ENCODE measurements around the gene LUC7L2. TPM values are rescaled to one million over a fixed set of nuclear protein-coding genes. Genes with fewer than 3 reads are reported as not detected.
"Not testable (repeated sequence)": the region's sequence is repeated elsewhere in the genome, so short reads cannot be mapped to it uniquely, and the experiment has no call there.

The LUC7L2 gene
- total RNA-seq, 1 experiment from 2014 or later: 74.2 TPM

- Mint-ChIP-seq H3K27ac (ENCODE audit: unreplicated experiment) (no peak overlapping the region), H3K36me3 (ENCODE audit: insufficient read depth, unreplicated experiment) (peaks cover 20% of the 10 kb centered on the region), H3K4me1 (ENCODE audit: low read depth, unreplicated experiment) (peaks cover 13% of the 10 kb centered on the region), H3K27me3 (ENCODE audit: insufficient read depth, unreplicated experiment) (no peaks in the 10 kb centered on the region), H3K4me3 (ENCODE audit: unreplicated experiment) (no peak overlapping the region), H3K9me3 (ENCODE audit: unreplicated experiment) (no peaks in the 10 kb centered on the region)
- Histone ChIP-seq H3K4me3 (ENCODE audit: low read depth, low read length) (no peak overlapping the region), H3K27me3 (replicated peaks; ENCODE audit: control insufficient read depth, insufficient read depth, low read length) (no peaks in the 10 kb centered on the region), H3K36me3 (ENCODE audit: control insufficient read depth, insufficient read depth, low read length) (no peaks in the 10 kb centered on the region), H3K9me3 (no peaks in the 10 kb centered on the region), H3K4me1 (0 out of 2 replicates have a peak, but pooled peaks cover 3% of the 10 kb centered on the region)
- intact Hi-C loops (cut with micrococcal nuclease; ENCODE audit: unreplicated experiment): no loop called here
- BruUV-seq (replicated peaks): no TSS peak
- DNase-seq: no peak
- ChIA-PET CTCF (interaction anchor here (0.6 kb wide), 1 partner anchor 61 kb away, joined by 4 read pairs; no protein-coding TSS in a partner anchor), POLR2A (interaction anchor here (0.6 kb wide), 1 partner anchor 881 kb away, joined by 4 read pairs; no protein-coding TSS in a partner anchor)
- TF ChIP-seq, protein P1, sequence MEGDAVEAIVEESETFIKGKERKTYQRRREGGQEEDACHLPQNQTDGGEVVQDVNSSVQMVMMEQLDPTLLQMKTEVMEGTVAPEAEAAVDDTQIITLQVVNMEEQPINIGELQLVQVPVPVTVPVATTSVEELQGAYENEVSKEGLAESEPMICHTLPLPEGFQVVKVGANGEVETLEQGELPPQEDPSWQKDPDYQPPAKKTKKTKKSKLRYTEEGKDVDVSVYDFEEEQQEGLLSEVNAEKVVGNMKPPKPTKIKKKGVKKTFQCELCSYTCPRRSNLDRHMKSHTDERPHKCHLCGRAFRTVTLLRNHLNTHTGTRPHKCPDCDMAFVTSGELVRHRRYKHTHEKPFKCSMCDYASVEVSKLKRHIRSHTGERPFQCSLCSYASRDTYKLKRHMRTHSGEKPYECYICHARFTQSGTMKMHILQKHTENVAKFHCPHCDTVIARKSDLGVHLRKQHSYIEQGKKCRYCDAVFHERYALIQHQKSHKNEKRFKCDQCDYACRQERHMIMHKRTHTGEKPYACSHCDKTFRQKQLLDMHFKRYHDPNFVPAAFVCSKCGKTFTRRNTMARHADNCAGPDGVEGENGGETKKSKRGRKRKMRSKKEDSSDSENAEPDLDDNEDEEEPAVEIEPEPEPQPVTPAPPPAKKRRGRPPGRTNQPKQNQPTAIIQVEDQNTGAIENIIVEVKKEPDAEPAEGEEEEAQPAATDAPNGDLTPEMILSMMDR (IDR thresholded peaks at IDR 0.05; ENCODE audit: insufficient read depth in 1 of 2, low read depth in 1 of 2, low read length in 1 of 2, severe bottlenecking in 1 of 2, unreplicated experiment in 1 of 2): no peak
These were observed 5.0 kb upstream of the LUC7L2 start for GRCh38 chr7:139354729-139355128.

- no peaks in the 10 kb centered on the region for H3K9me3 Mint-ChIP-seq (ENCODE audit: unreplicated experiment)
- no peak overlapping the region for H3K27ac Mint-ChIP-seq (ENCODE audit: unreplicated experiment)
- no peak overlapping the region for H3K4me3 Mint-ChIP-seq (ENCODE audit: unreplicated experiment)
- Histone ChIP-seq H3K4me3 (ENCODE audit: low read depth, low read length) (no peak overlapping the region), H3K9me3 (no peaks in the 10 kb centered on the region), H3K27me3 (replicated peaks; ENCODE audit: control insufficient read depth, insufficient read depth, low read length) (no peaks in the 10 kb centered on the region), H3K4me1 (0 out of 2 replicates have a peak, but pooled peaks cover under 1% of the 10 kb centered on the region), H3K36me3 (ENCODE audit: control insufficient read depth, insufficient read depth, low read length) (no peaks in the 10 kb centered on the region)
- TF ChIP-seq, protein P1 (IDR thresholded peaks at IDR 0.05; ENCODE audit: insufficient read depth in 1 of 2, low read depth in 1 of 2, low read length in 1 of 2, severe bottlenecking in 1 of 2, unreplicated experiment in 1 of 2): no peak
- ChIA-PET CTCF (interaction anchor here (0.6 kb wide), 1 partner anchor 60 kb away, joined by 4 read pairs; no protein-coding TSS in a partner anchor), POLR2A (interaction anchor here (0.6 kb wide), 1 partner anchor 881 kb away, joined by 4 read pairs; no protein-coding TSS in a partner anchor)
- intact Hi-C loops (cut with micrococcal nuclease; ENCODE audit: unreplicated experiment): no loop called here
- peaks cover 26% of the 10 kb centered on the region for H3K36me3 Mint-ChIP-seq (ENCODE audit: insufficient read depth, unreplicated experiment)
- no peaks in the 10 kb centered on the region for H3K27me3 Mint-ChIP-seq (ENCODE audit: insufficient read depth, unreplicated experiment)
- H3K4me1 Mint-ChIP-seq (ENCODE audit: low read depth, unreplicated experiment): peaks cover 10% of the 10 kb centered on the region
- BruUV-seq (replicated peaks): no TSS peak
- DNase-seq: no peak
These were observed 4.4 kb upstream of the LUC7L2 start for GRCh38 chr7:139355320-139355719.

- H3K4me3 Mint-ChIP-seq (ENCODE audit: unreplicated experiment): peak overlapping the region; percentile 99
- H3K36me3 ChIP-seq (ENCODE audit: control insufficient read depth, insufficient read depth, low read length); BruUV-seq (replicated peaks); H3K27me3 ChIP-seq (replicated peaks; ENCODE audit: control insufficient read depth, insufficient read depth, low read length); POLR2A ChIA-PET; H3K4me1 Mint-ChIP-seq (ENCODE audit: low read depth, unreplicated experiment); H3K4me1 ChIP-seq; H3K27me3 Mint-ChIP-seq (ENCODE audit: insufficient read depth, unreplicated experiment); H3K9me3 ChIP-seq; H3K9me3 Mint-ChIP-seq (ENCODE audit: unreplicated experiment); DNase-seq; CTCF ChIA-PET: not testable (repeated sequence)
- H3K4me3 ChIP-seq (ENCODE audit: low read depth, low read length): peak overlapping the region; percentile 100
- peaks cover 42% of the 10 kb centered on the region for H3K36me3 Mint-ChIP-seq (ENCODE audit: insufficient read depth, unreplicated experiment)
- H3K27ac Mint-ChIP-seq (ENCODE audit: unreplicated experiment): peak overlapping the region; percentile 98
- intact Hi-C loops (cut with micrococcal nuclease; ENCODE audit: unreplicated experiment): loop anchor here (2.0 kb wide), 1 partner anchor 59 kb away; no protein-coding TSS in a partner anchor
These were observed 1.8 kb upstream of the LUC7L2 start for GRCh38 chr7:139357729-139358506.

All from Caco-2 (cell line).